ENCODE results near the gene MSMB.

The MSMB gene

GRCh38 chr10:46033602-46034011 is 12.5 kb downstream of the MSMB start:
- DNase-seq (ENCODE audit: low read depth in 2 of 2), result no peak

DNA sequence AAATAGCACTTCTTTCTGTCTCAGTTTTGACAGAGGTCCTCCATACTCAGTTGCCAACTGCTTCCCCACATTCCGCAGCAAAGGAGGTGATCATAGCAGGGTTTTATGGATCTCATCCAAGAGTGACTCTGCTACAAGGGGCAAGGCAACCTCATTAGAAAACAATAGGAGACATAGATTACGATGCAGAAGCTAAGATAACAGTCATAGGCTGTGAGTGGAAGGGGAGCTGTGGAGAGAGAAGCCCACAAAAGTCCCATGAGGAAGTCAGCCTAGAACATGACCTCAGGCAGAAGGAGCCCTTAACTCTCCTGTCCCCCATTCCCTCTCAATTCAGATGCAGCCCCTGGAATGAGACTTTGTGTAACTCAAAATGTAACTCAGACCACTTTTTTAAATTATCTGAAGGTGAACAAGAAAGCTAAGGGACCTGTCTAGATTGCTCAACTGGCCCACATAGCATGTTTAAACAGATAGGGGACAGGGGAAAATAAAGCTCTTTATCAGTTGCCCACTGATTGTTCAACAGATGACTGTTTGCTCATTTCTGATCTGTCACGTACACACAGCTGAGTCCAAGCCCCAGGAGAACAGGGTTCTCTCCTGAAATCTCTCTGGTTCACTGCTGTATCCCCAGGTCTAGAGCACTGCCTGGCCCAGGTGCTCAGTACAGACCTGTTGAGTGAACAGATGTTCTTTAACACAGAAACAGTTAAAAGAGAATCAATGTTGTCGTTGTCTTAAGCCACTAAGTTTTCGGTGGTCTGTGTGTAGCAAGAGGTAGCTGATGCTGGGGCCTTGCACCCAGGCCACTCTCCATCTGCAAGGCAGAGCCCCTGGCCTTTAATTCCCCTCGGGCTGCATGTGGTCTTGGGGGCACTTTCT is 14.2 kb downstream of the MSMB start:
- no peak for DNase-seq (ENCODE audit: low read depth in 2 of 2)

DNA sequence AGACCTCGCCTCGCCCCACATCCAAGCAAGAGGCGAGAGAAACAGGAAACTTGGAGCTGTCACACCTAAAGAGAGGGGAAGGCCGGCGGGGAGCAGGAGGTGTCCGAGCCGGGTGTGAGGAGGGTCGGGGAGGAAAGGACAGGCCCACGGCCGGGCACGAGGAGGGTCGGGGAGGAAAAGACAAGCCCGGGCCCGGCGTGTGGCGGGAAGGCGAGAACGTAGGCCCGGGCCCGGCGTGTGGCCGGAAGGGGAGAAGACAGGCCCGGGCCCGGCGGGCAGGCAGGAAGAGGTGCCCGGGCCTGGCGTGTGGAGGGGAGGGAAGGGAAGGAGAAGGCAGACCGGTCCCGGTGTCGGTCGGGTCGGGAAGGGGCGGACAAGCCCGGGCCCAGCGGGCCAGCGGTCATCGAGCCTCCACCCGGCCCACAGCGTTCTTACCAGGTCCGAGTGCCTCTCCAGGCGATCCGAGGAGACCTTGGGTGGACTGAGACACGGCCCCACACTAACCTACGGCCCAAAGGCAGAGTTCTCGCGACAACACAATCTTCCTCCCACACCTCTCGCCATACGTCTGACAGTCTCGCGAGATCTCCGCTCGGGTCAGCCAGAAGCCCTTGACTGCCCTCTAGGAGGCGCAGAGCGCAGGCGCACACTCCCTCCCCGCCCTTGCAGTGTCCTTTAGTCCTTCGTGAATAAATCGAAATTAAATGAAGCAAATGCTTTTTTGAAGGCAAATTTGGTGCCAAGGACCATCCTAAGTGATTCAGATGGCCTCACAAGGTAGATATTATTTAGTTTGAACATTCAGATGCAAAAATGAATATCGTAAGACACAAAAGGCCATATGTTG is 15.8 kb downstream of the MSMB start, which contains the start of gene NCOA4:
TSS of gene NCOA4 (minus strand) at position 533 of the 847 bp plus-strand sequence. CDS start 13,943 bp downstream, outside the sequence.
- peak; percentile 90 to 95 for DNase-seq (ENCODE audit: low read depth in 2 of 2)

DNA sequence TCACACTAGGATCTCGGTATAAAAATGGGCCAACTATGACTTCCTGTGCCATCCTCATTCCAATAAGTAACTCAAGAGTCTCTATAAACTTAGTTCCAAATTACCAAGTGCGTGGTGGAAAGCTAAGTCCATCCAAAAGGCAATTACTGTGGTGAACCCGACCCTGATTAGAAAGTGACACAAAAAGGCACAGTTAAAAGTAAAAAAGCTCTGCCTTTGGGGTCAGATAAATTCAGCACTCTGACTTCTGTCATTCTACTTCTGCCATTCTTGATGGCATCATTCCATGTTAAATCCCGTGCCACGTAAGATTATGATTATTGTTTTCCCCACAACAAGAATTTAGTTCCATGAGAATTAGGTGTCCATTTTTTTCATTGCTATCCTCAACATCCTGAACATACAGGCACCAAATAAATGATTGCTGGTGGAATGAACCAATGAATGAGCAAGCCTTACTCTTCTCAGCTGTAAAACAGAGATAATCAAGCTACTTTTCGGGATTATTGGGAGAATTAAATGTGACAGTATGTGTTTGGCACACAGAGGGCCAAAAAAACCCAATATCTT is 16.5 kb downstream of the MSMB start:
- DNase-seq (ENCODE audit: low read depth in 2 of 2), result no peak

GRCh38 chr10:46028584-46029460 is 17.2 kb downstream of the MSMB start:
- no peak for DNase-seq (ENCODE audit: low read depth in 2 of 2)

DNA sequence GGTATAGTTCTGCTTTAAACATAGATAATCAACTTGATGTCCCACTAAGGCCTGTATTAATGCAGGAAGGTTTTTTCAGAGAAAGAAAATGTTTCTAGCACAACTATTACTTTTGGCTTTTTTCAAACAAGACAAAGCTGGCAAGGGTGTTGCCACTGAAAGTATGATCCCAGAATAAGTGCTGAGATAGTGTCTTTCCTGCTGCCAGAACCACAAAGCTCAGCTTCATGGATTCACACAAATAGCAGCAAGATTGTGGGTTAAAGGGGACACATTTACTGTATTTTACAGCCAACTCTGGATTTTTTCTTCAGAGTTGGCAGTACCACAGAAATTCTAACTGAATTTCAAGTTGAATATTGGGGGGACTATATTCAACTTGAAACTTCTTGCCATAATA is 20.0 kb downstream of the MSMB start:
- DNase-seq (ENCODE audit: low read depth in 2 of 2), result no peak

GRCh38 chr10:46025406-46025805 is 20.7 kb downstream of the MSMB start:
- no peak for DNase-seq (ENCODE audit: low read depth in 2 of 2)

- DNase-seq (ENCODE audit: low read depth in 2 of 2), result no peak
Observed at GRCh38 chr10:46024948-46025347, 21.1 kb downstream of the MSMB start.

GRCh38 chr10:46022978-46023702 is 22.9 kb downstream of the MSMB start:
- peak; percentile 50 to 79 for DNase-seq (ENCODE audit: low read depth in 2 of 2)

DNA sequence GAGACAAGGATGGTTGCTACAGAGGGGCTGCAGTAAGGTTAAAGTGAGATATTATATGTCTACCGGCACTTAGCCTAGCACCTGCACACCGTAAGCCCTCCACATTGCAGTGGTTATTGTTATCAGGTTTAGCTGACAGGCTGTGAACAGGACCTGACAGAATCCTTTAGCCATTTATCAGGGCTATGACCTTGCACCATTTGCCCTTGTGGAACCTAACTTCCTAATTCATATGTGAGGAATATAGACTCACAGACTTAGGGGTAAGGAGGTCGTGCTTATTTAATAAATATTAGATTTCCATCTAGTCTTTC is 25.8 kb downstream of the MSMB start:
- DNase-seq (ENCODE audit: low read depth in 2 of 2), result no peak

GRCh38 chr10:46019569-46020343 is 26.3 kb downstream of the MSMB start:
- DNase-seq (ENCODE audit: low read depth in 2 of 2), result no peak

GRCh38 chr10:46019177-46019528 is 26.9 kb downstream of the MSMB start:
- no peak for DNase-seq (ENCODE audit: low read depth in 2 of 2)

GRCh38 chr10:46018453-46019176 is 27.5 kb downstream of the MSMB start:
- DNase-seq (ENCODE audit: low read depth in 2 of 2), result no peak

- DNase-seq (ENCODE audit: low read depth in 2 of 2), result no peak
Observed at GRCh38 chr10:46017733-46018132, 28.3 kb downstream of the MSMB start.

DNA sequence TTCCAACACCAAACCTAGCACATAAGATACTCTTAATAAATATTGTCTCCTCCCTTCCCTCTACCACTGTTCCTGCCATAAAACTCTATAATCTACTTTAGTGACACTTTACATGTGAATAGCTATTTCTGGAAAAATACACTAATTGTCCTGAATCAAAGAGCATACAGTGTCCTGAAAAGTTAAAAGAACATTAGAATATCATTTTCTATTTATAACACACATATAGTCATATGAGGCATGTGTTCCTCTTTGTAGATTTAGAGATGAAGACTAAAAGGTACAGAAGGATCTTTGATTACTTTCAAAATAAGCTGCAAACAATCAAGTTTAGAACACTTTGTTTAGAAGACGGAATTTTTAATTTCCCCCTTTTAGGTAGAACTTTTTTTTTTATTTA is 29.3 kb downstream of the MSMB start:
- DNase-seq (ENCODE audit: low read depth in 2 of 2), result no peak

DNA sequence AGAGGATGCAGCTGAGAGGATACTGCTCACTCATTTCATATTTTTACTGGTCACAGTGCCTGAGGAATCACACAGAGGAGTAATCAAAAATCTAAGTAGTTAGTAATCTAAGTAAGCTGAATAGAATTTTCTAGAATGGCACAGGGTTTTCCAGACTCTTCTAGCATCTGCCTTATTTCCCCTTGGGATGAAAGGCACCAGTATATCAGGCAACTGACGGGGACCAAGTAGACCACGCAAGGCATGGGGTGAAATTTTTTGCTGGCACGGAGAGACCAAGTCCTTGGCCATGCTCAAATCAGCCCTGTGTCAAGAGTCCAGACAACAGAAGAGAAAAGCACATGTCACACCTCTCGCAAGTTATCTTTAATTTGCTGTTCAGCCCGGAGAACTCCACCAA is 29.9 kb downstream of the MSMB start:
- no peak for DNase-seq (ENCODE audit: low read depth in 2 of 2)

DNA sequence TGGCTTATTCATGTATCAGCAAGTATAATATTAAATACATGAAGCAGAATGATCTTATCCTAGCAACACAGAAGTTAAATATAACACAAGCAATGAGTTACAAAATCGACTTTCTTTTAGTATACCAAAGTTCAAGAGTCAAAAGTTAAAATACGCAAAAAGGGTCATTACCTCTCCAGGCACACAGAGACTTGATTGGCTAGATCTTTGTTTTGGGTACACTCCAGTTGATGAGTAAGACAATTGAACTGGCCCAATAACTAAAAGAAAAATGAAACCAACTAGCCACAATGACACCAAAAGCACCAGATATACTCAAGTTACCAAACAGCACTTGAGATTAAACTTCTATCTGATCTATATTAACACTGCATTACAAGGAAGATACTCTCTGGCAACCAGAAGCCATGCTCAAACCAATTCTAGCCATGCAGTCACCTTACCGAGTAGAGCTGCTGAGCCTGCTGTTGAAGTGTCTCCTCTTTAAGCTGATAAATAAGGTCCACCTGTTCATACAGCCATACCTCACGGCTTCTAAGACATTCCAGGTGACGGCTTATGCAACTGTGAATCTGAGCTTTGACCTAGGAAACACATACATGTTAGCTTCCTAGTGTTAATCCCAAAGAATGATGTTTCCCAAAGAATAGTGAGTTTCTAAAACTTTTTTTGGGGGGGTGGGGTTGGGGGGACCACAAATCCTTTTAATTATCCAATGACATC is 31.2 kb downstream of the MSMB start:
- no peak for DNase-seq (ENCODE audit: low read depth in 2 of 2)

DNA sequence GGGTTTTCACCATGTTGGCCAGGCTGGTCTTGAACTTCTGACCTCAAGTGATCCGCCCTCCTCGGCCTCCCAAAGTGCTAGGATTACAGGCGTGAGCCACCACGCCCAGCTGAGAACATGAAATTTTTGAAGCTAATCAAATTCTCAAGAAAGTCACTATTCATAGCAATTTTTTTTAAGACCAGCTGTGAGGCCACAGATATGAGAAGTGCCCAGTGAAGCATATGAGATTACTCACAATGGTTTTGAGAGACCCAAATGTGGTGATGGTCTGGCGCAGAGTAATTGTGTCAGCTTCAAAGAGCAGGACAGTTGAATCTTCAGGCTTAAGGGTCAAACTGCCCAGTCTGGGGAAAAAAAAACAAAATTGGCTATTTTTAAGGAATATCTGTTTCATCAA is 31.9 kb downstream of the MSMB start:
- DNase-seq (ENCODE audit: low read depth in 2 of 2), result no peak

DNA sequence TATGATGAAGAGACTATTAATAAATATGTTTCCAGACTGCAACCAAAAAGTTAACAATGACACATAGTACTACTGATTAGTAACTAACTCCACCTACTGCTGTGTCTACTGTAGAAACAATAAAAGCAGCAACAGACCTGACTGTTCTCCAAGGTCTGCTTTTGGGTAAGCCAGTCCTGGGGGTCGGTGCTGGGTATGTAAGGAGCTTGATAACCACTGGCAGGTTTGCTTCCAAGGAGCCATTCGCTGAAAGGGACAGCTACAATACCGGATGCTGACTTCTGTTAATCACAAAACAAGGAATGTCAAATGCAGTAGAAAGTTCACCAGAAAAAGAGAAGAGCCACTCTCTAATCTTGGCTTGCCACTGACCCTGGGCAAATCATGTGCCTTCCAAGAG is 33.3 kb downstream of the MSMB start:
- no peak for DNase-seq (ENCODE audit: low read depth in 2 of 2)

Measured in stimulated activated CD4-positive, alpha-beta T cell treated with anti-CD3 and anti-CD28 coated beads, Interleukin-12 subunit alpha, Interleukin-12 subunit beta, amount 100 ng/mL, for 24 hours (primary cell).